Cerebellar cortex (tissue), 1 donor: ENCODE measurements around the gene RIC1.
"Not testable (repeated sequence)": the region's sequence is repeated elsewhere in the genome, so short reads cannot be mapped to it uniquely, and the experiment has no call there.

ENCODE experiments used
- DNase-seq: peaks from one replicate; pipeline ENCODE4 v3.0.0-alpha.2; 2015; ENCODE audit warnings: low spot score

Gene RIC1

DNA sequence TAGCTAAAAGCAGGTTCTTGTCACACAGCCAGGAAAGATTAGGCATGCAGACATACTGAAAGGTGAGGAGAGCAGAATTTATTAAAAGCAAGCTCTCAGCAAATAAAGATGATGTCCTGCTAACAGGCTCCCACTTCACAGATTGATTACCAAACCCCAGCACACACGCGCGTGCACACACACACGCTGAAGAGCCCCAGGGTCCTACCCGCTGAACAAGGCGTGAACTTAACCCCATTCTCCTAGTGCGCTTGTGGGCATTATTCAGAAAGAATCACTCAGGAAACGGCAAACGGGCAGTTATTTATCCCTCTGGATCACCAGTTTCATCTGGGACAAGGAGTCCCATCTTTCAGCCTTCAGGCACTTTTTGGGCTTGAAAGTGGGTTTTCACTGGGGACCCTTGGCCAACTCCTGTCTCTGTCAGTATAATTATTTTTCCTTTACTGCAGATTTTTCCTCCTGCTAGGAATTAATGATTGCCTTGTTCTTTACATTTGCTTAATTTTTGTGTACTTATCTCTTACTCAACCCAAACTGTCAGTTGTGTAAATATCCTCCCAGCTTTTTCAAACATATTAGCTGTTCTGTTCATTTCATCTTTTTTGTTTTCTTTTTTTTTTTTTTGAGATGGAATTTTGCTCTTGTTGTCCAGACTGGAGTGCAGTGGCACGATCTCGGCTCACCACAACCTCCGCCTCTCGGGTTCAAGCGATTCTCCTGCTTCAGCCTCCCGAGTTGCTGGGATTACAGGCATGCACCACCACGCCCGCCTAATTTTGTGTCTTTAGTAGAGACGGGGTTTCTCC lies 92.6 kb downstream of the RIC1 start:
- no peak for DNase-seq

DNA sequence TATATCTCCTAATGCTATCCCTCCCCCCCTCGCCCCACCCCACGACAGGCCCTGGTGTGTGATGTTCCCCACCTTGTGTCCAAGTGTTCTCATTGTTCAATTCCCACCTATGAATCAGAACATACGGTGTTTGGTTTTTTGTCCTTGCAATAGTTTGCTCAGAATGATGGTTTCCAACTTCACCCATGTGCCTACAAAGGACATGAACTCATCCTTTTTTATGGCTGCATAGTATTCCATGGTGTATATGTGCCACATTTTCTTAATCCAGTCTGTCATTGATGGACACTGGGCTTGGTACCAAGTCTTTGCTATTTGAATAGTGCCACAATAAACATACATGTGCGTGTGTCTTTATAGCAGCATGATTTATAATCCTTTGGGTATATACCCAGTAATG lies 93.8 kb downstream of the RIC1 start:
- DNase-seq: not testable (repeated sequence)

DNA sequence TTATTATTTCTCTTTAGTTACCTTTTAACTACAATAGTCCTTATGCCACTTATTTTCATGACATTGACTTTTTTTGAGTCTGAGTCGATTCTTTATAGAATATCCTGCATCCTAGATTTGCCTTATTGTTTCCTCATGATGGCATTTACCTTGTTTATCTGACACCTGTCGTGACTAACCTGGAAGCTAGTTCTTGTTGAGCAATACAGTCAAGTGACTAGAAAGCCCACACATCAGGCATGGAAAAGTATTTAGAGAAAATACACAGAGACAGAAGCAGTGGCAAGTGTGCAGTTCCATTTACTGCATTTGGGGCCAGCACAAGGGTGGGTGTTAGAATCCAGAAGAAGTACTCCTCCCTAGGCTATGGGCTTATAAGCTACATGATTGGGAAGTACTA lies 106.2 kb downstream of the RIC1 start:
- DNase-seq: no peak

DNA sequence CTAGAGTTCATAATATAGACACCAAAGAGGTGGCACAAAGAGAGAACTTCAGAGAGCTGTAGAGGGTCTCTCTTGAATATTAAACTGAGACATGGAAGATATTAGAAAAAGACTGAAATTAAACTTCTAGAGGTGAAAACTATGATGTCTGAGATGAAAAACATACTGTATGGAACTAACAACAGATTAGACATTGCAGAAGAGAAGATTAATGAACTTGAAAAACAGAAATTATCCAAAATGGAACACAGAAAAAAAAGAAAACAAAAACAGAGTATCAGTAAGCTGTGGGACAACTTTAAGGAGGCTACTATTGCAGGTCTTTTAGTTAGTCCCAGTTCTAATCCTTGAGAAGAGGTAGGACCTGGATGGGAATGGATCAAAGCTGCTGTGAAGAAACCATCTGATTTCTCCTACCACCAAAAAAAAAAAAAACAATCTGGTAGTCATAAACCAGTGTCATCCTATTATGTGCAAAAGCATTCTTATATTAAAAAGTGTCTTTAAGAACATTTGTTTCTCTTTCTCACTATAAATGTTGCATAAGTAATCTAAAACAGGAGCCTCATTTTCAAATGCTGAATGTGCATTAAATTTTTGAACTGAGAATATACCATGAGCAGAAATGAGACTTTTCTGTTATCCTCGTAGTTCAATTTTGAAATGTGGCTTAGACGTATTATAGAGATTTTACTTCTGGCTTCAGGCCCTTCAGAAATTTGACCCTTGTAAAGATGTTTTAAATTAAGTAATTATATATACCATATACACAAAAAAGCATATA lies 107.8 kb downstream of the RIC1 start:
- no peak for DNase-seq

DNA sequence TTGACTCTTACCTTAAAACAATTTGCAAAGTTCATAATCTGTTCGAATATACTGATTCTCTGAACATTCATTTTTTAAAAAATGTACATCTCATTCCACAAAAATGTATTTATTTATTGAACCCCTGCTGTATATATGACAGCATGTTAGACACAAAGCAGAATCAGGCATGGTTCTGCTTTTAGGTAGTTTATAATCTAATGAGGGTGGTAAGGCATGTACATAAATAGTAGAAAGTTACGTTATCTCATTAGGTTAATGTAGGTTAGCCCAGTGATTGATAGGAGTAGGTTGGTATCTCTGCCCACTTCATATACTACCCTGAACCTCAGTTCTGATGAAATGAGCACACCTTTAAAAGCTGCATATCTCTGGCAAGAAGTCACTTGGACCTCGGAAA lies 114.2 kb downstream of the RIC1 start:
- DNase-seq: no peak

DNA sequence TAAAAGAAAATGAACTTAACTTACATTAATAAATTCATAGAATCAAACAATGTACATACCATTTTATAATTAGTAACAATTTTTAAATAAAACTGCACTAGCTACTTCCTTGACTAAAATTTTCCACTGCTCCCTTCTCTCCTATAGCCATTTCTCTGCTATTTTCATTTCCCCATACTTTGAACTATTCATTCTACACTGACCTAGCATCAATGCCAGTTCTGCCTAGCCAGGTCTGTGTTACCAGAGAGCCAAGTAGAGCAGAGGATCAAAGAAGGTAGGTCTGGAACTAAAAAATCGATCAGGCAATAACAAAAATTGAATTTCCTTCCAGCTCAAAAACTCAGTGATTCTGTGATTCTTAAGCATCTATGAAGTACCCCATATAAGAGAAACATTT lies 119.5 kb downstream of the RIC1 start:
- no peak for DNase-seq

DNA sequence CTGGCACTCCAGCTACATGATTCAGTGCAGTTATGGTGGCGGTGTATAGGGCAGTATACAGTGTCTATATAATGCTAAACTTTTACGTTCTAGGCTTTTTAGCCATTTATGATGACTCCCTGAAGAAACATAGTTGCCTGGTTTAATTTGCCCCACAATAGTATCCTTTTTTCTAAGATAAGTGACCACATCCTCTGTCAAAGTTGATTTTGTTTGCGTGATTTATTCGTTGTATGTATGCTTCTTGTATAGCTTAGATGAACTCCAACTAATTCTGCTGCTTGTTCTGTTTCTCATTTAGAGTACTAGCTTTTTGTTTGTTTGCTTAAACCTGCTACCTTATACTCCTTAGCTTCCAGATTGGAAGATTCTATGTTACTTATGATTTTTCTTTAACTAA lies 120.4 kb downstream of the RIC1 start:
- DNase-seq: no peak

DNA sequence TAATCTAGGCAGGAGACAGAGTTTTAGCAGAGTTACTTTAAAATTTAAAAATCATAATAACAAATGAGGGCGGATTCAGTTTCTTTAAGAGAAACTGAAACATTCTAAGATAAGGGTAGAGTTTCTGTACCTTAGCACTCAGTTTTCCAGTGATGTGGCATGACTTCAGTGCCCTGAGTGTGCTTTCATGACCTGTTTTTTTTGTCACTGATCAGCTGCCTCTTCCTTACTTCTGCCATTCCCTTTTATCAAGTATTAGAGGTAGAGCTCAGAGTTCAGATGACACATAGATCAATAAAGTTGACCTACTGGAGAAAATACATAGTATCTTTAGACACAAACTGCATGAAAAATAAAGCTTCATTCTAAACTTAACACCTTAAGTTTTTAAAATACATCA lies 121.7 kb downstream of the RIC1 start:
- DNase-seq: no peak

DNA sequence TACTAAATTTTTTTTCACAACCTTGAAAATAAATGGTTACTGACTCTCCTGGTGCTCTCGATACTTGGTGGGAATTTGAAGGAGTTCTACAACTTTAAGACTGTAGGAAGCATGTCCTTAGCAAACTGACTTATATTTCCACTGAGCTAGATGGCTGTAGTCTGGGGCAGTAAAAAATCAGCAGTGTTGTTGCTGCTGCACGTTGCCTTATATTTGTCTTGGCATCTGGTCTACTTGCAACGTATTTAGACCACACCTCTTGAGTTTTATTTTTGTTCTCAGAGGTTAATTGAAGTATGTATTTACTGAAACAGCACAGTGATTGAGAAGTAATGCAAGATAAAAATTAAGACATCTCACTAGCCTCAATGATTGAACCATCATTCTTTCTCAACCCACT lies 127.7 kb downstream of the RIC1 start:
- DNase-seq: no peak

DNA sequence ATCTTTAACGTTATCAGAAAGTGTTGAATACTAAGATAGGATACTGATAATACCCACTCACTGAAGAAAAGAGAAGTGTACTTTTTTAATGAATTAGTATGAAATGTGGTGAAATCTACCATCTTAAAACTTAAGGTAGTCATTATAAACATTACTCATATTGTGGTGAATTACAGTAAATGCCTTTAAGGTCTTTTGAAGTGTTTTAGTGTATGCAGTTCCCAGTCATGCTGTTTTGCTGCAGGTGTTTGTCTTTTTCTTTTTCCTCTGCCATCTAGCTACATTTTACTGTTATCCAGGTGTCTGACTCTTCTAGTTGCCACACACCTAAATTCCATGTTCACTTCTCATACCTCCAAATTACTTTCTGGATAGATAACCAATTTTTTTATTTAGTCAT lies 131.4 kb downstream of the RIC1 start:
- DNase-seq: no peak

DNA sequence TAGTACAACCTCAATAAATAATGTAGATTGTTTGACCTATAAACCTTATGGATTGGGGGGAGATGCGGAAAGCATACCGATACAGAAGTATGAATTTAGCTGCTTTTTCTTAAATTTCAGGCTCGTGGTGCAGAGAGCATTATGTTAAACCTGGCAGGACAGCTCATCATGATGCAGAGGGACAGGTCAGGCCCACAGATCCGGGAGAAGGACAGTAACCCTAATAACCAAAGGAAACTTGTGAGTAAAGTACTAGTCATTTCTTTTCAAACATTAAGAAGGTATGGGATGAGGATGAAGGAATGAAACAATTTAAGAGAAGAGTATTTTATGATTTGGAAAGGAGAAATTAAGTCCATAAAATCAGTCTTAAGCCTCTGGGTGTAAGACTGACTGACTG lies 133.5 kb downstream of the RIC1 start:
- no peak for DNase-seq

DNA sequence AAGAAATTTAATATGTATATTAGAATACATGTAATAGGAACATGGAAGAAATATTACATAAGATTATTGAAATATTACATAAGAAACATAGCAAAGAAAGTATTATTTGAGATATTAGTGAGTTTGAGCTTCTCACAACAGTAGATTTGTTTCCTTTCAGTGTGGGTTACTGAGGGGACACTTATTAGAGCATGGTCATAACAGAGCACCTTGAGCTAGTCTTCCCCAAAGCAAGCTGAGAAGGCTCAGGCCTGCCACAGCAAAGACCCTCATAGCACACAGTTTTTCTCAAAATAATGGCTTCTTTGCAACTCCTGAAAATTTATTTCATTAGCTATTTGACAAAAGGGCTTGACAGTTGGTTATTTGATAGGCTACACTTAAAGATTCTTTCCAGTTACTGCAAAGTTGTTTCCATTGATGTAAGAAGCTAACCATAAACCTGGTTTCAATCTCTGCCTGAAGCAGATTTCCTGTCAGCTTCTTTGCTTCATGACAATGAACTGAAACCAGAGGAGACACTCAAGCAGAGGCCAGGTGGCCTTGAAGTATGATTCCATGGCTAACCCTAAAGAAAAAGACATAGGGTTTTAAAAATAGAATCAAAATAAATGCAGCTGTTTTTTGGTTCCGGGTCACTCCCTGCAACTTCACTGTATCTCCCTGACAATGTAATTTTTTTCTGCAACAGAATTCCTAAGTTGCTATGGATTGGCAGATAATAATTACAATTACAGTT lies 135.4 kb downstream of the RIC1 start:
- DNase-seq: no peak

DNA sequence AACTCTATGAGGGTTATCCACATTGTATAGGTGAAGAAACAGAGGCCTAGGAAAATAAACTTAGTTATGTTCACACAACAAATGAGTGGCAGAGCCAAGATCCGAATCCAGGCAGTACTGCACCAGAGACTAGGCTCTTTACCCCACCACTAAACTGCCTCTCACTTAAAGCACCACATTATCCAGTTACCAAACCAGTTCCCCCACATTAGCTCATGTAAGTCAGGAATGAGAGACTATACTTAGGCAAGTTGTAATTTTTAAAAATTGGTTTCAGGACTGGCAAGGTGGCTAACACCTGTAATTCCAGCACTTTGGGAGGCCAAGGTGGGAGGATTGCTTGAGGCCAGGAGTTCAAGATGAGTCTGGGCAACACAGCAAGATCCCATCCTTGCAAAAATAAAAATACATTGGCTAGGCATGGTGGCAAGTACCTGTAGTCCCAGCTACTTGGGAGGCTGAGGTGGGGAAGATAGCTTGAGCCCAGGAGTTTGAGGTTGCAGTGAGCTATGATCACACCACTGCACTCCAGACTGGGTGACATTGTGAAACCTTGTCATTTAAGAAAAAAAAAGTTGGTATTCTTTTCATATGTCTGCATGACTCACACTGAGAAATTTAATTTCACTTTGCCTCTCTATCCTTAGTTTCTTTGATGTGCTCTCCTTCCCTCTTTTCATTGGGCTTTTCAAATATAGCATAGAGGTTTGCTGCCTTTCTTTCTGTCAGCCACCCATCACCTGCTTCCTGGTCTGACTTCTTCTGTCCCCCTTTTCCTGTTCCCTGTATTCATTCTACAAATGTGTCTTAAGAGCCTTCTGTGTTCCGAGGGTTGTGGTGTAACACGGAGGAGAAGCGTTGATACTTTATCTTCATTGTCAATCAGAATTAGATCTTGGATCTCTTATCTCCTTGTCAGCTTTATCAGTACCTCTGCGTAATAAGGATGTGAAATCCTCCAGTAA lies 139.3 kb downstream of the RIC1 start:
- DNase-seq: no peak

DNA sequence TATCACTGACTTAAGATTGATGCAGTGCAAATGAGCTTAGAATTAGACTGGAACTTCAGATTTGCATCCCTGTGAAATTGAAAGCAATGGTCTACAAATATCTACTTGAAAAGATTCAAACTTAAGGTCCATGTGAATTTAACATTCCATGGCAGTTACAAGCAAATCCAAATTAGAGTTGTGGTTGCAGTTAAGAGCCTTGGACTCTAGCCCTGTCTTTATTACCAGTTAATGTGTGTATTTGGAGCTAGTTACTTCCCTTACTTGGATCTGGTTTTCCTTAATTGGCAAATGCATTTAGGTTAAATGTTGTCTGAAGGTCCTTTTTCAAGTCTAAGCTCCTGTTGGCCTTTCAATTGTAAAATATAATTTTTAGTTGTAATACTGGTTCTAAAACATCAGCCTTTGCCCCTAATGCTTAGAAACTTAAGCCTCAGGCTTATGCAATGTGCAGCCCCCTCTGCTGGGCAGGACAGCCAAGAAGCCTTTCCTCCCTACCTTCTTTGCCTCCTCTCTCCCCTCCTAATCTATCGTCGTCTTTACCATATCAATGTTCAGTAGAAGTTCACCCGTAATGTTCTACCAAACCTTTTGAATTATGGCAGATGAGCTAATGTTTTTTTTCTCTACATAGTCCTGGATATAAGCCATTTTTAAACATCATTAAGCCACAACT lies 144.6 kb downstream of the RIC1 start:
- no peak for DNase-seq

DNA sequence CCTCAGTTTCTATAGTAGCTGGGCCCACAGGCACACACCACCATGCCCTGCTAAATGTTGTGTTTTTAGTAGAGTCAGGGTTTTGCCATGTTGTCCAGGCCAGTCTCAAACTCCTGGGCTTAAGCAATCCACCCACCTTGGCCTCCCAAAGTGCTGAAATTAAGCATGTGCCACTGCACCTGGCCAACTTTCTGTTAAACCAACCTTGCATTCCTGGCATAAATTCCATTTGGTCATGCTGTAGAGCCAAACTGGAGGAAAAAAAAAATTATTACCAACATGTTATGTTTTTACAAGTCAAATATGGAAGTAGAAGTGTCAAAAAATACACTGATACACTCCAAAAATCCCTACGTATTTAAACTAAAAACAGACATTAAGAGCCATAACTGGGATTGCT lies 149.9 kb downstream of the RIC1 start:
- DNase-seq: no peak

DNA sequence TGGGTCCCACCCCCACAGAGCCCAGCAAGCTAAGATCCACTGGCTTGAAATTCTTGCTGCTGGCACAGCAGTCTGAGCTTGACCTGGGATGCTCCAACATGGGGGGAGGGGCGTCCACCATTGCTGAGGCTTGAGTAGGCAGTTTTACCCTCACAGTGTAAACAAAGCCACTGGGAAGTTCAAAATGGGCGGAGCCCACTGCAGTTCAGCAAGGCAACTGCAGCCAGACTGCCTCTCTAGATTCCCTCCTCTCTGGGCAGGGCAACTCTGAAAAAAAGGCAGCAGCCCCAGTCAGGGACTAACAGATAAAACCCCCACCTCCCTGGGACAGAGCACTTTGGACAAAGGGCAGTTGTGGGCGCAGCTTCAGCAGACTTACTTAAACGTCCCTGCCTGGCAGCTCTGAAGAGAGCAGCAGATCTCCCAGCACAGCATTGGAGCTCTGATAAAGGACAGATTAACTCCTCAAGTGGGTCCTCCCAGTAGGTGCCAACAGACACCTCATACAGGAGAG lies 150.9 kb downstream of the RIC1 start:
- not testable (repeated sequence) for DNase-seq

DNA sequence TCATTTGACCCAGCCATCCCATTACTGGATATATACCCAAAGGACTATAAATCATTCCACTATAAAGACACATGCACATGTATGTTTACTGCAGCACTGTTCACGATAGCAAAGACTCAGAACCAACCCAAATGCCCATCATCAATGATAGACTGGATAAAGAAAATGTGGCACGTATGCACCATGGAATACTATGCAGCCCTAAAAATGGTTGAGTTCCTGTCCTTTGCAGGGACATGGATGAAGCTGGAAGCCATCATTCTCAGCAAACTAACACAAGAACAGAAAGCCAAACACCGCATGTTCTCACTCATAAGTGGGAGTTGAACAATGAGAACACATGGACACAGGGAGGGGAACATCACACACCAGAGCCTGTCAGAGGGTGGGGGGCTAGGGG lies 154.5 kb downstream of the RIC1 start:
- not testable (repeated sequence) for DNase-seq

DNA sequence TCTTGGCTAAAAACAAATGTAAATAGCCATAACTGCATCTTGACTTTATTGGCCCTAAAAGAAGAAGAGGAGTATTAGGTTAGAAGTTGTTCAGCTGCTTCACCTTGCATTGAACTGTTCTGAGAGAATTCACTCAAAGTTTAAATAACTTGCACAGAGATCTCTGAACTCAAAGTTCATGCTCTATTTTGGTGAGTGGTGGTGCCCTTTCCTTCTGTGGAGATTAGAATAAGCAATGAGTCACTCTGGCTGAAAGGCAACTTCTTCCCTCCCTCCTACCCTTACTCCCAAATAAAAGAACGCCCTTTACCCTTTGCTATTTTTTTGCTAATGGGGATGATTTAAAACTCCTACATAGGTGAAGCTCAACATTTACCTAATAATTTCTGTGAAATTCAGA lies 155.1 kb downstream of the RIC1 start:
- DNase-seq: no peak

DNA sequence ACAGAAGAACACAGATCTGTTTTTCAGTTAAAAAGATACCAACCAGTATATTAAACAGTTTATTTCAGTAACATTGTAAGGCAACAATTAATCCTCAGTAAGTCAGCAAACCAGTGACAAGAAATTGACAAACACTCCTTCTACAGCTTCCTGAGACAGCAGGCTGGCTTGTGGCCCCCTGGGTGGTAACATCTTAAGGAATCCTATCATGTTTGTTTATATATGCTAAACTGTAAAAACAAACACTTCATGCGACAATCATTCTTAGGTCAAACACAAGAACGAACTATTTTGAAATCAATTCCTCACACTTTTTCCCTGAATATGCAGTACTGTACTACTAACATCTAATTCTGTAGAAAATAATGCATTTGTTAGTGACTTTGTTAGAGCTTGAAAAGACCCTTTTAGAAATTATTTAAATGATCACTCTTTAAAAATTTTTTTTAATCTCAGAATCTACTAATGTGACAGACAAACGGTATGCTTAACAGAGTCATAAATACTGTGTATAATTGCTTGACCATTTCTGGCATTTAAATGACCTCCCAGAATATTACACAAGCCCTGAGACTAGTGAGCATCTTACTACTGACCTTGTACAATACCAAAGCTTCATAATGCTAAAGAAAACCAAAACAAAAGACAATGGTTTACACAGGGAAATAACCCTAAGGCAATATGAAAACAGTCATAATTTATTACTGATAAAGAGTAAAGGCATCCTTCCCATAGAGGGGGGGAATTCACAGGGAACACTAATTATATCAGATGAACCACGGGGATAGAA lies 155.8 kb downstream of the RIC1 start:
- no peak for DNase-seq
